ENCODE data around the gene WNT7B.
A peak's percentile ranks its signal among the peaks of the same experiment; 100 is the strongest.

WNT7B gene

GRCh38 chr22:45923212-45923611 lies 53.8 kb downstream of the WNT7B start:
- no peak for TF ChIP-seq Cebpa-rat (IDR thresholded peaks at IDR 0.05)
- no peaks in the 10 kb centered on the region for H3K9me3 ChIP-seq
- no peak overlapping the region for H3K4me3 ChIP-seq
- no peak overlapping the region for H3K4me2 ChIP-seq
- H3K27me3 ChIP-seq = no peaks in the 10 kb centered on the region
- H3K9ac ChIP-seq = no peak overlapping the region
- H4K20me1 ChIP-seq = peaks cover 34% of the 10 kb centered on the region
- no peaks in the 10 kb centered on the region for H3K36me3 ChIP-seq
- H3K27ac ChIP-seq = no peak overlapping the region
- peaks cover 29% of the 10 kb centered on the region for H3K4me1 ChIP-seq

- Histone ChIP-seq H3K27me3 (no peaks in the 10 kb centered on the region), H4K20me1 (peaks cover 39% of the 10 kb centered on the region)
These were observed 54.3 kb downstream of the WNT7B start for GRCh38 chr22:45922661-45923060.

GRCh38 chr22:45922256-45922655 lies 54.7 kb downstream of the WNT7B start:
- H3K4me2 ChIP-seq = no peak overlapping the region
- H3K4me3 ChIP-seq = no peak overlapping the region
- H3K4me1 ChIP-seq = peaks cover 39% of the 10 kb centered on the region
- H3K27ac ChIP-seq = no peak overlapping the region
- no peak overlapping the region for H3K9ac ChIP-seq
- no peaks in the 10 kb centered on the region for H3K36me3 ChIP-seq
- no peak for TF ChIP-seq Cebpa-rat (IDR thresholded peaks at IDR 0.05)
- no peaks in the 10 kb centered on the region for H3K27me3 ChIP-seq
- no peaks in the 10 kb centered on the region for H3K9me3 ChIP-seq
- H4K20me1 ChIP-seq = peaks cover 43% of the 10 kb centered on the region

More at GRCh38 chr22:45922661-45923060, 54.3 kb downstream of the WNT7B start:
- no peak for TF ChIP-seq Cebpa-rat (IDR thresholded peaks at IDR 0.05)
- no peak overlapping the region for H3K4me2 ChIP-seq
- H3K9ac ChIP-seq = no peak overlapping the region
- no peaks in the 10 kb centered on the region for H3K9me3 ChIP-seq
- H3K4me3 ChIP-seq = no peak overlapping the region
- H3K36me3 ChIP-seq = no peaks in the 10 kb centered on the region
- H3K4me1 ChIP-seq = peaks cover 35% of the 10 kb centered on the region
- H3K27ac ChIP-seq = no peak overlapping the region

DNA sequence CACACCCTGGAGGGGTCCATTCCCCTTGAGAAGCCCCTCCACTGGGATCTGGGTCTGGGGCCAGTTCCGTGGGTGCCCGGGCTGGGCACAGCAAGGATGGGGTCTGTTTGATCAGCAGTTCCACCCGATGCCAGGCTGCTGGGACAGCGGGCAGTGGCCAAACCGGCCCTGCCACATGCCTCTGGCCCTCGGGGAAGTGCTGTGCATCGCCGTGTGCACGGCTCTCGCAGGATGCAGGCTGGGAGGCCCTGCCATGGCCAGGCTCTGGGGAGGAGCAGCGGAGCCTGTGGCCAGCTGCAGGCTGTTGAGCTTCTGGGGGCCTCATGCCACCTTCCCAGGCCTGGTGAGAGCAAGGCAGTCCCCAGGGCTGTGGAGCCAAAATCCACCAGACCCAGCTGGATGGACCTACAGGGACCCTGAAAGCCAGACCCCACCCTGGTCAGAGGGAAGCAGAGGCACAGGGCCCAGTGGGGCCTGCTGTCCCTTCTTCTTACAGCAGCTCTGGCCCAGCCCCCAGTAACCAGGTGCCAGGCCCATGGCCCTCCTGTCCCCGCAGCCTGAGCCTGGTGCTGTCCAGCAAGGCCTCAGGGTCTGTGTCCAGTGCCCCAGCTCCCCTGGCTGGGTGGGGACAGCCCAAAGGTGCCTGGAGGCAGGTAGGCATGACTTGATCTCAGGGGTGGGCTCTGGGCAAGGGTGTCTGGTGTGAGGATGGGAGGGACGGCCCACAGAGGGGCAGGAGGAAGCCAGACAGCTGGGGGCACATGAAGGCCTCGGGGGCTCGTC lies 57.3 kb downstream of the WNT7B start:
- H3K27ac ChIP-seq = peak overlapping the region; percentile 63

GRCh38 chr22:45918459-45919370 lies 58.2 kb downstream of the WNT7B start:
- H3K4me2 ChIP-seq = peak overlapping the region; percentile 100
- H3K27me3 ChIP-seq = no peaks in the 10 kb centered on the region
- no peaks in the 10 kb centered on the region for H3K36me3 ChIP-seq
- TF ChIP-seq Cebpa-rat (IDR thresholded peaks at IDR 0.05) = no peak
- H3K9ac ChIP-seq = peak overlapping the region; percentile 39; the same call in 1 of the 2 replicates
- H4K20me1 ChIP-seq = peaks cover 47% of the 10 kb centered on the region
- H3K27ac ChIP-seq = peak overlapping the region; percentile 63
- H3K4me3 ChIP-seq = peak overlapping the region; percentile 54
- peaks cover 41% of the 10 kb centered on the region for H3K4me1 ChIP-seq
- H3K9me3 ChIP-seq = peaks cover 12% of the 10 kb centered on the region

More for the DNA sequence above, 57.3 kb downstream of the WNT7B start:
- H3K4me2 ChIP-seq = peak overlapping the region; percentile 100
- no peaks in the 10 kb centered on the region for H3K36me3 ChIP-seq
- H3K9me3 ChIP-seq = peaks cover 4% of the 10 kb centered on the region
- peaks cover 39% of the 10 kb centered on the region for H3K4me1 ChIP-seq
- peak overlapping the region; percentile 39; the same call in 1 of the 2 replicates for H3K9ac ChIP-seq
- H3K4me3 ChIP-seq = peak overlapping the region; percentile 54; the same call in 1 of the 2 replicates
- TF ChIP-seq Cebpa-rat (IDR thresholded peaks at IDR 0.05) = no peak
- H3K27me3 ChIP-seq = no peaks in the 10 kb centered on the region
- peaks cover 53% of the 10 kb centered on the region for H4K20me1 ChIP-seq

GRCh38 chr22:45917700-45918458 lies 59.1 kb downstream of the WNT7B start:
- Histone ChIP-seq H3K9me3 (peaks cover 12% of the 10 kb centered on the region), H4K20me1 (peaks cover 45% of the 10 kb centered on the region), H3K36me3 (no peaks in the 10 kb centered on the region), H3K4me1 (peaks cover 49% of the 10 kb centered on the region), H3K9ac (peak overlapping the region; percentile 28; the same call in 1 of the 2 replicates), H3K4me2 (peak overlapping the region; percentile 100), H3K4me3 (peak overlapping the region; percentile 54), H3K27me3 (no peaks in the 10 kb centered on the region), H3K27ac (peak overlapping the region; percentile 63)
- TF ChIP-seq Cebpa-rat (IDR thresholded peaks at IDR 0.05) = no peak

- H3K4me1 ChIP-seq = peaks cover 57% of the 10 kb centered on the region
- H3K4me2 ChIP-seq = peak overlapping the region; percentile 100
- no peak for TF ChIP-seq Cebpa-rat (IDR thresholded peaks at IDR 0.05)
- H3K9ac ChIP-seq = no peak overlapping the region
- H4K20me1 ChIP-seq = peaks cover 45% of the 10 kb centered on the region
- H3K36me3 ChIP-seq = no peaks in the 10 kb centered on the region
- H3K27me3 ChIP-seq = no peaks in the 10 kb centered on the region
- no peak overlapping the region for H3K27ac ChIP-seq
- peaks cover 12% of the 10 kb centered on the region for H3K9me3 ChIP-seq
- no peak overlapping the region for H3K4me3 ChIP-seq
These were observed 59.8 kb downstream of the WNT7B start for GRCh38 chr22:45917146-45917545.

DNA sequence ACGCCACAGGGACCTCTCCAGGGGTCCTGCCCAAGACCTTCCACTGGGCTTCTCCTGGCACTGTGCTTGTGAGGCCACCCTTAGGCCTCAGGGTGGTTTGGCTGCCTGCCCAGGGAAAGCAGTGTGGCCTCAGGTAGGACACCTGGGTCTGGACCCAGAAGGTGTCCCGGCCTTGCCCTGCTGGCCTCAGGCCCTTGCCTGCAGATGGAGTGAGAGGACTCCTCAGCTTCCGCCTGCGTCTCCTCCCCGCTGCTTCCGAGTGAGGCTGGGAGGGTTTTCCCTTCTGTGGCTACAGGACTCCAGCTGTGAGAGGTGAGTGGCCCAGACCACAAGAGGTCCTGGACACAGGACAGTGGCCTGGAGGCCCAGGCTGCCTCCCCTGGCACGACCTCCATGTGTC lies 60.4 kb downstream of the WNT7B start:
- H3K9ac ChIP-seq = no peak overlapping the region
- no peak overlapping the region for H3K4me3 ChIP-seq
- no peak for TF ChIP-seq Cebpa-rat (IDR thresholded peaks at IDR 0.05)
- H4K20me1 ChIP-seq = peaks cover 45% of the 10 kb centered on the region
- H3K27me3 ChIP-seq = no peaks in the 10 kb centered on the region
- peaks cover 12% of the 10 kb centered on the region for H3K9me3 ChIP-seq
- H3K27ac ChIP-seq = no peak overlapping the region
- no peaks in the 10 kb centered on the region for H3K36me3 ChIP-seq
- H3K4me2 ChIP-seq = peak overlapping the region; percentile 100
- H3K4me1 ChIP-seq = peaks cover 63% of the 10 kb centered on the region

GRCh38 chr22:45915841-45916240 lies 61.1 kb downstream of the WNT7B start:
- peaks cover 65% of the 10 kb centered on the region for H3K4me1 ChIP-seq

More at GRCh38 chr22:45915841-45916240, 61.1 kb downstream of the WNT7B start:
- Histone ChIP-seq H3K4me2 (no peak overlapping the region), H4K20me1 (peaks cover 39% of the 10 kb centered on the region), H3K4me3 (no peak overlapping the region), H3K9me3 (peaks cover 12% of the 10 kb centered on the region), H3K27ac (no peak overlapping the region), H3K27me3 (no peaks in the 10 kb centered on the region), H3K36me3 (no peaks in the 10 kb centered on the region), H3K9ac (no peak overlapping the region)
- no peak for TF ChIP-seq Cebpa-rat (IDR thresholded peaks at IDR 0.05)

Data from BLaER1 (cell line).